A549 (cell line): ENCODE measurements around the gene GAS6. TPM values are rescaled to one million over a fixed set of nuclear protein-coding genes. Genes with fewer than 3 reads are reported as not detected.

Source experiments
- ATAC-seq, 2 experiments: fragments of 200-7000 bp in 1 of 2; fragments of >200 bp in 1 of 2; cut with Nextera tagmentation in 1 of 2; cut with Tn5 transposase in 1 of 2; 3 replicates each; pipeline versions ENCODE4 v1.8.0 to v1.9.1; 2018 to 2020; ENCODE audit warnings: mild to moderate bottlenecking in 1 of 2, moderate library complexity in 1 of 2
- CTCF ChIA-PET: fragments of 300-600 bp; sonication (Branson Sonifier 250); formaldehyde crosslinking; extraction: SDS; loops from one replicate; lab custom pipeline; 2021; ENCODE audit warnings: antibody characterized with exemption, inconsistent platforms; lab: Yijun Ruan, JAX
- POLR2A ChIA-PET: fragments of 350-600 bp; formaldehyde crosslinking; extraction: SDS; loops from one replicate; lab custom pipeline; 2021; ENCODE audit warnings: antibody characterized with exemption, inconsistent platforms; lab: Yijun Ruan, JAX
- DNase-seq, 2 experiments: peaks; one replicate each; pipeline versions ENCODE4 v3.0.0 to v3.0.0-alpha.2; 2011 to 2016; ENCODE audit warnings: low read depth in 1 of 2, low spot score in 1 of 2
- FAIRE-seq: peaks from 2 replicates; lab custom pipeline; 2011; peaks lifted over from hg19 to GRCh38; lab: Jason Lieb, UNC
- H3K27ac ChIP-seq, 2 experiments: fragments of >200 bp; sonication (Bioruptor Twin); formaldehyde crosslinking; 3 replicates each; pipeline ENCODE4 v1.5.1; 2016 to 2017
- H3K4me1 ChIP-seq: fragments of >200 bp; sonication (Bioruptor Twin); formaldehyde crosslinking; 3 replicates; pipeline ENCODE4 v1.6.1; 2016
- H3K4me2 ChIP-seq: fragments of >200 bp; sonication (Bioruptor Twin); formaldehyde crosslinking; 3 replicates; pipeline ENCODE4 v1.6.1; 2016
- H3K4me3 ChIP-seq: fragments of >200 bp; sonication (Bioruptor Twin); formaldehyde crosslinking; 3 replicates; pipeline ENCODE4 v1.5.1; 2016
- H3K9me3 ChIP-seq: fragments of >200 bp; sonication (Bioruptor Twin); formaldehyde crosslinking; 3 replicates; pipeline ENCODE4 v1.6.1; 2016
- CHD4 ChIP-seq: fragments of 200-600 bp; sonication (generic); IDR thresholded peaks from 2 replicates; pipeline ENCODE4 v1.6.1; 2016; ENCODE audit warnings: antibody characterized with exemption, mild to moderate bottlenecking, borderline replicate concordance
- E2F6 ChIP-seq: IDR thresholded peaks from 2 replicates; pipeline ENCODE4 v1.6.1; 2012; ENCODE audit warnings: low read depth, borderline replicate concordance
- FOSB ChIP-seq: fragments of 250-450 bp; sonication (Bioruptor Pico); IDR thresholded peaks from 2 replicates; pipeline ENCODE4 v1.5.0; 2020; ENCODE audit warnings: mild to moderate bottlenecking, moderate library complexity
- FOSL2 ChIP-seq, 2 experiments: fragments of 450-650 bp in 1 of 2; fragments of >200 bp in 1 of 2; sonication (Bioruptor Twin) in 1 of 2; formaldehyde crosslinking; IDR thresholded peaks; 2 replicates each; pipeline versions ENCODE4 v1.5.0 to v1.6.1; 2016 to 2020; ENCODE audit warnings: mild to moderate bottlenecking in 1 of 2, moderate library complexity in 1 of 2
- HOXB13 ChIP-seq: fragments of 250-450 bp; sonication (Bioruptor Pico); IDR thresholded peaks from 2 replicates; pipeline ENCODE4 v1.5.0; 2020; ENCODE audit warnings: low read depth, mild to moderate bottlenecking, moderate library complexity
- JUN ChIP-seq, 2 experiments: fragments of >200 bp; sonication (Bioruptor Twin); formaldehyde crosslinking; IDR thresholded peaks; 2 replicates in 1 of 2; 3 replicates in 1 of 2; pipeline ENCODE4 v1.6.1; 2016 to 2017
- JUNB ChIP-seq: fragments of >200 bp; sonication (Bioruptor Twin); formaldehyde crosslinking; IDR thresholded peaks from 2 replicates; pipeline ENCODE4 v1.6.1; 2016
- MAFK ChIP-seq: fragments of 450-650 bp; IDR thresholded peaks from 2 replicates; pipeline ENCODE4 v1.6.1; 2014; ENCODE audit not compliant: partially characterized antibody
- MAX ChIP-seq: IDR thresholded peaks from 2 replicates; pipeline ENCODE4 v1.6.1; 2012
- MYC ChIP-seq: IDR thresholded peaks from 2 replicates; pipeline ENCODE4 v1.6.1; 2012; ENCODE audit warnings: mild to moderate bottlenecking, inconsistent platforms, low read length, improper control_type of control experiment, borderline replicate concordance
- POLR2A ChIP-seq: IDR thresholded peaks from 2 replicates; pipeline ENCODE4 v1.6.1; 2012; ENCODE audit warnings: mild to moderate bottlenecking, low read length
- RAD21 ChIP-seq, 2 experiments: fragments of >200 bp in 1 of 2; sonication (Bioruptor Twin) in 1 of 2; formaldehyde crosslinking in 1 of 2; IDR thresholded peaks in 1 of 2; conservative IDR thresholded peaks in 1 of 2; 2 replicates in 1 of 2; 3 replicates in 1 of 2; pipeline ENCODE4 v1.6.1; 2012 to 2018; ENCODE audit warnings: inconsistent platforms in 1 of 2
- SMC3 ChIP-seq: fragments of >200 bp; sonication (Bioruptor Twin); formaldehyde crosslinking; IDR thresholded peaks from 3 replicates; pipeline ENCODE4 v1.6.1; 2018; ENCODE audit warnings: inconsistent platforms
- TFCP2L1 ChIP-seq: fragments of 250-450 bp; sonication (Bioruptor Pico); IDR thresholded peaks from 2 replicates; pipeline ENCODE4 v1.5.0; 2021; ENCODE audit warnings: mild to moderate bottlenecking
- WGBS: methylation state at CpG from one replicate; pipeline ENCODE4 v1.1.6; 2017; ENCODE audit errors: missing lambda C conversion rate; 5-methylcytosine and 5-hydroxymethylcytosine counted together
- polyA plus RNA-seq, 4 experiments: library from polyadenylated mRNA; depleted of rRNA in 3 of 4; stranded (reverse); fragments of >200 nt; fragmentation: RNase III in 1 of 4; extraction: RNeasy Plus Mini Kit Qiagen cat#74134 plus additional on column Dnase treatment in 1 of 4; gene quantifications; 2 replicates in 3 of 4; 3 replicates in 1 of 4; pipeline ENCODE4 v1.2.3, GENCODE V29; 2011 to 2017

GAS6 gene
- polyA plus RNA-seq, 2 of the 4 experiments (the other 2 are of a cell fraction) = 3.5 to 5.7 TPM

GRCh38 chr13:113820813-113821651 is 42.8 kb downstream of the GAS6 start:
- peaks cover 30% of the 10 kb centered on the region for H3K4me1 ChIP-seq
- DNase-seq = peak; percentile 40 to 69
- no peak overlapping the region for H3K4me3 ChIP-seq
- POLR2A ChIA-PET = interaction anchor here (2.8 kb wide), 1 partner anchor 16 kb away, joined by 10 read pairs; no protein-coding TSS in a partner anchor
- WGBS = 12% methylated on average over 16 of the region's 54 CpGs
- H3K9me3 ChIP-seq = no peaks in the 10 kb centered on the region
- no peak for FAIRE-seq
- peak; percentile 71 to 85 for ATAC-seq
- CTCF ChIA-PET = interaction anchor here (0.6 to 1.3 kb wide), 2 partner anchors 33 to 405 kb away, joined by 3 read pairs; no protein-coding TSS in a partner anchor
- TF ChIP-seq MAFK (no peak), FOSL2 (IDR thresholded peaks at IDR 0.05) (no peak), FOSL2 (CRISPR knock-in tag; IDR thresholded peaks at IDR 0.05) (peak; percentile 58), JUN (IDR thresholded peaks at IDR 0.05) (peak in 1 of 2 experiments; percentile 54; a peak in 2 of 5 replicates), FOSB (CRISPR knock-in tag) (no peak), SMC3 (peak; percentile 36; the same call in 2 of the 3 replicates), JUNB (peak; percentile 15; the same call in 1 of the 2 replicates), POLR2A (no peak), E2F6 (peak; percentile 47; the same call in 1 of the 2 replicates), MAX (peak; percentile 83), MYC (no peak), RAD21 (conservative IDR thresholded peaks at IDR 0.05 in 1 of 2, IDR thresholded peaks at IDR 0.05 in 1 of 2) (peak; percentile 24 to 40; a peak in 3 of 5 replicates)
- peak overlapping the region; percentile 63 for H3K4me2 ChIP-seq
- H3K27ac ChIP-seq = peak overlapping the region; percentile 76 to 92

GRCh38 chr13:113819731-113820715 is 43.9 kb downstream of the GAS6 start:
- 96% methylated on average over 35 of the region's 52 CpGs for WGBS
- no peak overlapping the region for H3K4me3 ChIP-seq
- H3K4me2 ChIP-seq = peak overlapping the region; percentile 63
- ChIA-PET CTCF (interaction anchor here (0.6 to 1.3 kb wide), 3 partner anchors 19 to 406 kb away, joined by 3 read pairs; no protein-coding TSS in a partner anchor), POLR2A (interaction anchor here (2.8 kb wide), 1 partner anchor 17 kb away, joined by 10 read pairs; no protein-coding TSS in a partner anchor)
- no peak for TF ChIP-seq CHD4
- no peak for TF ChIP-seq TFCP2L1 (CRISPR knock-in tag)
- H3K9me3 ChIP-seq = no peaks in the 10 kb centered on the region
- no peak for ATAC-seq
- peaks cover 30% of the 10 kb centered on the region for H3K4me1 ChIP-seq
- H3K27ac ChIP-seq = peak overlapping the region; percentile 76 to 92
- no peak for FAIRE-seq
- DNase-seq = no peak

- 92% methylated on average over 2 of the region's 13 CpGs for WGBS
- ATAC-seq = no peak
- FAIRE-seq = no peak
- CTCF ChIA-PET = interaction anchor here (1.1 kb wide), 1 partner anchor 20 kb away, joined by 3 read pairs; no protein-coding TSS in a partner anchor
- POLR2A ChIA-PET = interaction anchor here (2.8 kb wide), 1 partner anchor 18 kb away, joined by 10 read pairs; no protein-coding TSS in a partner anchor
- Histone ChIP-seq H3K4me2 (no peak overlapping the region), H3K4me1 (peaks cover 30% of the 10 kb centered on the region), H3K4me3 (no peak overlapping the region), H3K27ac (peak overlapping the region; percentile 76 to 92; a peak in 5 of 6 replicates), H3K9me3 (no peaks in the 10 kb centered on the region)
- TF ChIP-seq MAFK (no peak), HOXB13 (CRISPR knock-in tag) (no peak)
- DNase-seq = no peak
Observed at GRCh38 chr13:113819341-113819730, 44.5 kb downstream of the GAS6 start.
